Sigmoid colon (tissue), 7 donors: ENCODE data around the gene LCP2. TPM values are rescaled to one million over a fixed set of nuclear protein-coding genes. Genes with fewer than 3 reads are reported as not detected.

Experiments
- DNase-seq: peaks from one replicate; pipeline ENCODE4 v3.0.0-alpha.2; 2019
- H3K27ac ChIP-seq, 4 donors: fragments of 200-600 bp; sonication (generic); one replicate each; pipeline ENCODE4 v1.5.1; 2016 to 2019; ENCODE audit warnings: mild to moderate bottlenecking in 1 of 4
- H3K27me3 ChIP-seq, 3 donors: fragments of 200-600 bp; sonication (generic); one replicate each; pipeline ENCODE4 v1.5.1; 2019; ENCODE audit warnings: mild to moderate bottlenecking in 1 of 3
- H3K36me3 ChIP-seq, 4 donors: fragments of 200-600 bp; sonication (generic); one replicate each; pipeline ENCODE4 v1.5.1; 2016 to 2019
- H3K4me1 ChIP-seq, 4 donors: fragments of 200-600 bp; sonication (generic); one replicate each; pipeline ENCODE4 v1.5.1; 2017 to 2019
- H3K4me3 ChIP-seq, 4 donors: fragments of 200-600 bp; sonication (generic); one replicate each; pipeline ENCODE4 v1.5.1; 2017 to 2019; ENCODE audit warnings: mild to moderate bottlenecking in 2 of 4, moderate library complexity in 1 of 4
- H3K9me3 ChIP-seq, 4 donors: fragments of 200-600 bp in 3 of 4; sonication (generic) in 3 of 4; one replicate each; pipeline versions ENCODE4 v1.5.1 to v1.6.1; 2013 to 2019
- CTCF ChIP-seq, 4 experiments: fragments of 450-650 bp in 3 of 4; fragments of 200-600 bp in 1 of 4; IDR thresholded peaks; one replicate each; pipeline ENCODE4 v1.5.1; 2016 to 2019; ENCODE audit warnings: antibody characterized with exemption in 4 of 4, mild to moderate bottlenecking in 3 of 4, moderate library complexity in 2 of 4
- EP300 ChIP-seq, 4 donors: sonication (generic); formaldehyde crosslinking; IDR thresholded peaks; one replicate each; pipeline ENCODE4 v1.6.1; 2017; ENCODE audit warnings: antibody characterized with exemption in 4 of 4
- POLR2A ChIP-seq, 2 donors: fragments of 450-650 bp; IDR thresholded peaks; one replicate each; pipeline ENCODE4 v1.6.1; 2016; ENCODE audit warnings: antibody characterized with exemption in 2 of 2, mild to moderate bottlenecking in 2 of 2, moderate library complexity in 2 of 2
- POLR2AphosphoS5 ChIP-seq, 4 donors: sonication (generic); formaldehyde crosslinking; IDR thresholded peaks; one replicate each; pipeline ENCODE4 v1.6.1; 2017; ENCODE audit warnings: antibody characterized with exemption in 4 of 4
- WGBS, 2 donors: extraction: QIAGEN DNeasy Blood & Tissue Kit; methylation state at CpG; one replicate each; pipeline ENCODE4 v1.1.7; 2013; 5-methylcytosine and 5-hydroxymethylcytosine counted together
- intact Hi-C: fragments of 100-400 bp; cut with DNase I; formaldehyde crosslinking; loops from one replicate; pipeline ENCODE4 v1.15.1; 2023
- polyA plus RNA-seq, 3 donors: library from polyadenylated mRNA; stranded (reverse); fragments of 200-250 nt; gene quantifications; one replicate each; pipeline ENCODE4 v1.2.3, GENCODE V29; 2013
- total RNA-seq, 4 donors: library from RNA; depleted of rRNA; stranded (reverse); fragments of >200 nt; gene quantifications; one replicate each; pipeline ENCODE4 v1.1.0, GENCODE V29; 2016
- donor health status: healthy with polysubstance abuse.
- donor health status: Bipolar disorder and iron deficiency.
- donor health status: healthy.

Gene LCP2
- total and polyA plus RNA-seq, 7 donors = 5.4 to 22.3 (median 12.2) TPM

GRCh38 chr5:170267431-170268152 is 30.0 kb downstream of the LCP2 start:
- Histone ChIP-seq H3K36me3 (no peaks in the 10 kb centered on the region), H3K9me3 (no peaks in the 10 kb centered on the region), H3K4me1 (peaks cover 0 to 14% (median 14%) of the 10 kb centered on the region in 4 donors), H3K4me3 (peak overlapping the region in 3 of 4 donors; percentile 5 to 24 (median 22)), H3K27ac (peak overlapping the region; percentile 38 to 62 (median 49)), H3K27me3 (peaks cover 0 to 8% (median 0%) of the 10 kb centered on the region in 3 donors)
- WGBS, 2 donors = 28 to 39% methylated on average over 16 of the region's 16 CpGs
- intact Hi-C loops = loop anchor here (1.0 to 5.0 kb wide), 4 partner anchors 40 to 365 kb away; no protein-coding TSS in a partner anchor
- DNase-seq = peak; percentile 92
- TF ChIP-seq EP300 (IDR thresholded peaks at IDR 0.05) (no peak), POLR2AphosphoS5 (IDR thresholded peaks at IDR 0.05) (peak in 3 of 4 donors; percentile 15 to 33 (median 28)), CTCF (IDR thresholded peaks at IDR 0.05) (peak; percentile 66 to 85 (median 77)), POLR2A (IDR thresholded peaks at IDR 0.05) (no peak)

- TF ChIP-seq CTCF (IDR thresholded peaks at IDR 0.05) (no peak), POLR2A (IDR thresholded peaks at IDR 0.05) (no peak), POLR2AphosphoS5 (IDR thresholded peaks at IDR 0.05) (no peak), EP300 (IDR thresholded peaks at IDR 0.05) (no peak)
- Histone ChIP-seq H3K4me1 (peaks cover 0 to 14% (median 14%) of the 10 kb centered on the region in 4 donors), H3K36me3 (no peaks in the 10 kb centered on the region), H3K4me3 (no peak overlapping the region), H3K27me3 (peaks cover 0 to 8% (median 0%) of the 10 kb centered on the region in 3 donors), H3K27ac (peak overlapping the region in 1 of 4 donors; percentile 47), H3K9me3 (no peaks in the 10 kb centered on the region)
- 59 to 61% methylated on average over 17 of the region's 17 CpGs for WGBS, 2 donors
- DNase-seq = no peak
- intact Hi-C loops = loop anchor here (5.0 kb wide), 3 partner anchors 41 to 366 kb away; no protein-coding TSS in a partner anchor
These were observed 30.8 kb downstream of the LCP2 start for GRCh38 chr5:170266570-170267381.

GRCh38 chr5:170265522-170265921 is 32.1 kb downstream of the LCP2 start:
- DNase-seq = peak; percentile 86
- 40 to 48% methylated on average over 5 of the region's 5 CpGs for WGBS, 2 donors
- Histone ChIP-seq H3K4me1 (peaks cover 0 to 14% (median 14%) of the 10 kb centered on the region in 4 donors), H3K9me3 (no peaks in the 10 kb centered on the region), H3K4me3 (no peak overlapping the region), H3K27me3 (peaks cover 0 to 8% (median 0%) of the 10 kb centered on the region in 3 donors), H3K27ac (peak overlapping the region; percentile 43 to 62 (median 51)), H3K36me3 (no peaks in the 10 kb centered on the region)
- TF ChIP-seq POLR2AphosphoS5 (IDR thresholded peaks at IDR 0.05) (peak; percentile 26 to 71 (median 54)), EP300 (IDR thresholded peaks at IDR 0.05) (no peak), CTCF (IDR thresholded peaks at IDR 0.05) (no peak), POLR2A (IDR thresholded peaks at IDR 0.05) (no peak)
- intact Hi-C loops = loop anchor here (5.0 kb wide), 3 partner anchors 42 to 367 kb away; no protein-coding TSS in a partner anchor

GRCh38 chr5:170263906-170264305 is 33.7 kb downstream of the LCP2 start:
- 72 to 82% methylated on average over 4 of the region's 4 CpGs for WGBS, 2 donors
- DNase-seq = no peak
- H3K4me1 ChIP-seq = peaks cover 0 to 13% (median 10%) of the 10 kb centered on the region in 4 donors
- H3K27me3 ChIP-seq = peaks cover 0 to 8% (median 0%) of the 10 kb centered on the region in 3 donors
- TF ChIP-seq CTCF (IDR thresholded peaks at IDR 0.05) (no peak), EP300 (IDR thresholded peaks at IDR 0.05) (no peak), POLR2AphosphoS5 (IDR thresholded peaks at IDR 0.05) (no peak), POLR2A (IDR thresholded peaks at IDR 0.05) (no peak)
- H3K9me3 ChIP-seq = no peaks in the 10 kb centered on the region
- H3K27ac ChIP-seq = no peak overlapping the region
- H3K4me3 ChIP-seq = no peak overlapping the region
- intact Hi-C loops = no loop called here
- H3K36me3 ChIP-seq = no peaks in the 10 kb centered on the region
